NCI-H1436 (cell line): ENCODE data around the gene ABR.
A peak's percentile ranks its signal among the peaks of the same experiment; 100 is the strongest.
"Not testable (repeated sequence)": the region's sequence is repeated elsewhere in the genome, so short reads cannot be mapped to it uniquely, and the experiment has no call there.

Source experiments
- DNase-seq: peaks from one replicate; lab custom pipeline; 2025; lab: John Stamatoyannopoulos, UW

ABR gene

GRCh38 chr17:1201132-1201702 lies 21.4 kb upstream of the ABR start:
- DNase-seq: no peak

- not testable (repeated sequence) for DNase-seq
These were observed 19.5 kb upstream of the ABR start for GRCh38 chr17:1199271-1199743.

GRCh38 chr17:1197781-1198490 lies 18.2 kb upstream of the ABR start:
- DNase-seq: no peak

GRCh38 chr17:1197379-1197778 lies 17.6 kb upstream of the ABR start:
- no peak for DNase-seq

- DNase-seq: no peak
These were observed 17.2 kb upstream of the ABR start for GRCh38 chr17:1196946-1197345.

GRCh38 chr17:1192911-1193699 lies 13.3 kb upstream of the ABR start:
- no peak for DNase-seq

- no peak for DNase-seq
These were observed 11.1 kb upstream of the ABR start for GRCh38 chr17:1190751-1191331.

GRCh38 chr17:1188812-1189504 lies 9.2 kb upstream of the ABR start:
- no peak for DNase-seq

GRCh38 chr17:1186923-1187771 lies 7.4 kb upstream of the ABR start:
- peak; percentile 72 for DNase-seq

- no peak for DNase-seq
These were observed 6.5 kb upstream of the ABR start for GRCh38 chr17:1186214-1186820.

GRCh38 chr17:1183171-1183873 lies 3.5 kb upstream of the ABR start:
- DNase-seq: no peak

GRCh38 chr17:1182811-1183170 lies 3.0 kb upstream of the ABR start:
- no peak for DNase-seq

- DNase-seq: no peak
These were observed 2.0 kb upstream of the ABR start for GRCh38 chr17:1181753-1182137.

GRCh38 chr17:1180958-1181752 lies 1.4 kb upstream of the ABR start:
- DNase-seq: peak; percentile 34

GRCh38 chr17:1179112-1179817 lies 516 bp downstream of the ABR start:
- DNase-seq: peak; percentile 43

- DNase-seq: no peak
These were observed 2.6 kb downstream of the ABR start for GRCh38 chr17:1177016-1177700.

GRCh38 chr17:1174263-1174880 lies 5.4 kb downstream of the ABR start:
- DNase-seq: no peak
